ENCODE data around the gene F7.
"Not testable (repeated sequence)": the region's sequence is repeated elsewhere in the genome, so short reads cannot be mapped to it uniquely, and the experiment has no call there.

- not testable (repeated sequence) for TF ChIP-seq CTCF (IDR thresholded peaks at IDR 0.05); REST (IDR thresholded peaks at IDR 0.05); SREBF2 (IDR thresholded peaks at IDR 0.05); POLR2A (IDR thresholded peaks at IDR 0.05; ENCODE audit: low read length); ESRRA (IDR thresholded peaks at IDR 0.05; ENCODE audit: borderline replicate concordance, low read length); ATOH8 (CRISPR knock-in tag; IDR thresholded peaks at IDR 0.05; ENCODE audit: low read depth); TP53 (CRISPR knock-in tag; IDR thresholded peaks at IDR 0.05); ELK1 (IDR thresholded peaks at IDR 0.05; ENCODE audit: low read depth, low read length); MAFK (IDR thresholded peaks at IDR 0.05; ENCODE audit: partially characterized antibody); KDM5A (IDR thresholded peaks at IDR 0.05); MAX (IDR thresholded peaks at IDR 0.05); POLR2AphosphoS2 (conservative IDR thresholded peaks at IDR 0.05; ENCODE audit: low read length); CHD2 (IDR thresholded peaks at IDR 0.05; ENCODE audit: low read length, partially characterized antibody); ZFP36 (IDR thresholded peaks at IDR 0.05; ENCODE audit: borderline replicate concordance, partially characterized antibody)
Measured at GRCh38 chr13:113161975-113162374, 56.4 kb downstream of the F7 start.

All from A549 (cell line).